ENCODE results near the gene NALCN. TPM values are rescaled to one million over a fixed set of nuclear protein-coding genes. Genes with fewer than 3 reads are reported as not detected.

Gene NALCN
- total RNA-seq, 1 experiment from 2014 or later, result 0.26 TPM

DNA sequence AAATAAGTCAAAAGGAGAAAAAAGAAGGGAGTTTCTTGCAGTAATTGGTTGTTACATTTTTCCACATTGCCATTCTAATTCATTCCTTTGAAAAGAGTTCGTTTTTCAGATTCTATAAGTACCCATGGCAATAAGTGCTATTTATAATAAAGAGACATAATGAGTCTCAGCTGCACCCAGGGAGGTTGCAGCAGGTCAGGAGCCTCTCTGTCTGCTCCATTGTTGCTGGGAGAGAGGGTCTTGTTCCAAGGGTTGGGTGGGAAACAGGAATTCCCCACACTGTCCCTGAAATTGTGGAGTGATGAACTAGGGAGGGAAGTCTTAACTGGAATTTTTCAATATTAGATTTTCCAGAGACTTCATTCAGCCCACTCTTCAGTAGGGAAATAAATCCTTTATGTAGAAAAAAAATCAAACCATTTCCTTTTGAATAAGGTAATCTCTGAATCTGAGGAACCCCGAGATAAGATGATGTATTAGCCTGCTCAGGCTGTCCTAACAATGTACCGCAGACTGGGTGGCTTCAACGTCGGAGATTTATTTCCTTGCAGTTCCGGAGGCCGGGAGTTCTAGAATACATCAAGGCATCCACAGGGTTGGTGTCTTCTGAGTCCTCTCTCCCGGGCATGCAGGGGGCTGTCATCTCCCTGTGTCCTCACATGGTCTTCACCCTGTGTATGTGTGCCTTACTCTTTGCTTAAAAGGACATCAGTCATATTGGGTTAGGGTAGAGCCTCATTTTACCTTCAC lies 399.0 kb downstream of the NALCN start:
- DNase-seq, result no peak

DNA sequence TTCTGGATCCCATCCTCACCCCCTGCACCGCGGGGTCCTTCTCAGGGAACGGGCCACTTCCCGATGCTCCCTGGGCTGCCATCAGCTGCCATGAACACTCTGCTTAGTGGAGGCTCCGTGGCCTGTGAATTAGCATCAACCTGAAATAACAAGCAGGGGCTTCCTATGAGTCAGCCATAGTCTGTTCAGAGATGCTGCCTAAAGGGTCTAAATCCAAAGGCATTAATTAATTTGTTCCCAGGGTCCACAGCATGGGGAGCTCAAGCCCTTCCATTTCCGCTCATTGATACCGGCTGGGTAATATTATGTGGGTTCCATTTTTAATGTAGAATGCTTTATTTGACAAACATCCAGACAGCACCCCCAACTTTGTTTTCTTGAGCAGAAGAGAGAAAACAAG lies 399.8 kb downstream of the NALCN start:
- H3K27ac ChIP-seq, result no peak overlapping the region
- H3K27me3 ChIP-seq, result no peaks in the 10 kb centered on the region
- no peaks in the 10 kb centered on the region for H3K36me3 ChIP-seq
- no peaks in the 10 kb centered on the region for H3K4me1 ChIP-seq
- no peak for DNase-seq
- no peaks in the 10 kb centered on the region for H3K9me3 ChIP-seq (replicated peaks)
- H3K4me3 ChIP-seq, result no peak overlapping the region

More for the DNA sequence above, 399.0 kb downstream of the NALCN start:
- H3K9me3 ChIP-seq (replicated peaks), result no peaks in the 10 kb centered on the region
- no peaks in the 10 kb centered on the region for H3K4me1 ChIP-seq
- no peaks in the 10 kb centered on the region for H3K27me3 ChIP-seq
- no peaks in the 10 kb centered on the region for H3K36me3 ChIP-seq
- no peak overlapping the region for H3K27ac ChIP-seq
- H3K4me3 ChIP-seq, result no peak overlapping the region

DNA sequence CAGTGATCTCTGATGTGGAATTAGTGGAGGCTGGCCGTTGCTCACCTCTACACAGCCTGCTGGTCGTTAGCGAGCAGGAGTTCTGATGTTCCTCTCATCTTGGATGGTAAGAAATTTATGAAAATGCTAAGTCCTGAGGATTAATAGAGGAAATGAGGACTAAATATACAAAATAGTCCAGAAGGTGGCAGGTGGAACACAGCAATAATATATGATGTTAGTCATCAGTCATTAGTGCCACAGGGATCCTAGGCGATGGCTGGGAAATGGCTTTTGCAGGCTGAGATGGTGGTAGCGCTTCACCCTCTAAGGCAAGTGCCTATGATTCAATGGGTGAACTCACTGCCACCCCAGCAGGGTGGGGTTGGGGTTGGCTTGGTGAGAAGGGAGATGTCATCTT lies 403.1 kb downstream of the NALCN start:
- Histone ChIP-seq H3K36me3 (no peaks in the 10 kb centered on the region), H3K4me1 (no peaks in the 10 kb centered on the region), H3K9me3 (replicated peaks) (no peaks in the 10 kb centered on the region), H3K27ac (no peak overlapping the region), H3K27me3 (no peaks in the 10 kb centered on the region), H3K4me3 (no peak overlapping the region)
- no peak for DNase-seq

DNA sequence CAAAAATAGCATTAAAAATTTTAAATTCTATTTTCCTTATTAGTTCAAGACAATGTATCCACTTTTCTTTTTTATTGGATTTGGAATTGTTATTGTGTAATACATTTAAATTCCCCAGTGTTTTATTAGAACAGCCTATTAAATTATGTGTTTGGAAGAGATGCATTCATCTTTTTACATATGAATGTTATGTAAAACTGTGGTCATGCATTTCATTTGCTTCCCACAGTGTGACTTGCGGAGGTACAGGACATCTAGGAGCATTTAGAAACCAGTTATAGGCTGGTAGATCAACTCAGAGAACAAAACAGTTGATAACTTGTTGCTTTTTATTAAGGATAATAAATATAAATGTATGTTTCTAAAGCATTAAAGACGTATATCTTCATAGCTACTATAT lies 406.2 kb downstream of the NALCN start:
- H3K36me3 ChIP-seq, result no peaks in the 10 kb centered on the region

DNA sequence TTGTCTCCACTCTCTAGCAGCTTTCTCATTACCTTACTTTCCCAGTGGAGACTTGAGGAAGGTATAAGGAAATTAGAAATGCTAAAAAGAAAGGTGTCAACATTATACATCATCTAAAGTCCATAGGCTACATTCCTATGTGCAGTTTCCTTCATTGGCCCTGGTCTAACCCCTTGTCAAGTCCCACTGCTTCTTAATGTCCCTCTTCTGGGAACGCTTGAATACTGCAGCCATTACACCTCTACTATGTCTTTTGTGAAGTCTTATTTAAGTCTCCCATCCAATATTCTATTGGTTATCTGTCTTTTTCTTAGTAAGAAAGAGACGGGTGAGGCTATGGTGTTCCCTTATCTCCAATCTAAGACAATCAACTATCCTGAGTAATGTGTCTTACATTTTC lies 409.1 kb downstream of the NALCN start:
- Histone ChIP-seq H3K27me3 (no peaks in the 10 kb centered on the region), H3K4me1 (no peaks in the 10 kb centered on the region), H3K4me3 (no peak overlapping the region), H3K36me3 (no peaks in the 10 kb centered on the region), H3K27ac (no peak overlapping the region), H3K9me3 (replicated peaks) (no peaks in the 10 kb centered on the region)
- no peak for DNase-seq

More for the DNA sequence above, 406.2 kb downstream of the NALCN start:
- Histone ChIP-seq H3K9me3 (replicated peaks) (no peaks in the 10 kb centered on the region), H3K4me1 (no peaks in the 10 kb centered on the region), H3K27ac (no peak overlapping the region), H3K4me3 (no peak overlapping the region), H3K27me3 (no peaks in the 10 kb centered on the region)
- no peak for DNase-seq

Other genes starting within 250 kb of the NALCN start
- 0.10 TPM in 1 of 2 replicates, not detected in the other for gene ITGBL1, start 36.2 kb upstream of the NALCN start, total RNA-seq (2014; rRNA removed; shearing (Covaris generic))

All from SJCRH30 (cell line).